Measurements from ENCODE around the gene EHD1. TPM values are rescaled to one million over a fixed set of nuclear protein-coding genes. Genes with fewer than 3 reads are reported as not detected.
A peak's percentile ranks its signal among the peaks of the same experiment; 100 is the strongest.

EHD1 gene
- total and polyA plus RNA-seq, 9 of the 15 experiments (the other 6 are each of a cell fraction or from before 2014, with no cell fraction given): 0.46 to 65.0 (median 16.4) TPM

GRCh38 chr11:64885367-64886286, 7.2 kb upstream of the EHD1 start (continued):
- peak; percentile 84 for TF ChIP-seq ELF1 (tag; IDR thresholded peaks at IDR 0.05)
- no peak for TF ChIP-seq ZBTB7A (IDR thresholded peaks at IDR 0.05; ENCODE audit: borderline replicate concordance, control insufficient read depth, low read depth, low read length)

- POLR2A ChIA-PET: interaction anchor here (1.0 to 2.2 kb wide), 2 partner anchors 14 to 33 kb away, joined by 3 to 12 read pairs; no protein-coding TSS in a partner anchor
- DNase-seq (ENCODE audit: extremely low read depth in 1 of 4, low spot score in 3 of 4) (no peak), FAIRE-seq (no peak), ATAC-seq (no peak)
- Histone ChIP-seq H3K4me2 (ENCODE audit: insufficient read depth, low read length) (no peak overlapping the region), H3K9me3 (replicated peaks; ENCODE audit: control insufficient read depth, insufficient read depth, low read depth, low read length) (no peaks in the 10 kb centered on the region), H3K4me3 (no peak overlapping the region), H3K79me2 (ENCODE audit: control insufficient read depth, insufficient read depth, low read length) (peaks cover 7% of the 10 kb centered on the region; the same call in 2 of the 3 replicates), H3K27ac (ENCODE audit: extremely low read depth, low read depth, low read length) (no peak overlapping the region), H4K20me1 (replicated peaks; ENCODE audit: control insufficient read depth, insufficient read depth, low read length) (no peaks in the 10 kb centered on the region), H3K4me1 (replicated peaks in 1 of 2; ENCODE audit: control insufficient read depth in 2 of 2, insufficient read depth in 2 of 2, low read length in 2 of 2) (peaks cover 40 to 61% of the 10 kb centered on the region in 2 experiments), H2AFZ (ENCODE audit: low read depth, low read length) (no peak overlapping the region), H3K9ac (ENCODE audit: insufficient read depth in 1 of 2, low read depth in 2 of 2, low read length in 2 of 2) (peak overlapping the region in 1 of 2 experiments; percentile 20; a peak in 1 of 4 replicates), H3K36me3 (ENCODE audit: control insufficient read depth, insufficient read depth, low read length) (no peaks in the 10 kb centered on the region), H3K27me3 (ENCODE audit: control insufficient read depth in 2 of 2, insufficient read depth in 2 of 2, low read length in 2 of 2) (no peaks in the 10 kb centered on the region), H3K9me1 (ENCODE audit: control insufficient read depth, insufficient read depth, low read length) (no peaks in the 10 kb centered on the region)
- no TSS peak for BruUV-seq (replicated peaks)
- intact Hi-C loops (cut with micrococcal nuclease) (loop anchor here (10.0 kb wide), 1 partner anchor 231 kb away; the partner anchor contains the start of genes TM7SF2 and ZNHIT2), in situ Hi-C loops (cut with MboI) (no loop called here)
- CTCF ChIA-PET (ENCODE audit: low intra/inter-chr PET ratio): no interaction called here
- 87% methylated on average over 8 of the region's 8 CpGs for WGBS (ENCODE audit: insufficient coverage, low coverage, missing lambda C conversion rate)
- TF ChIP-seq MIER1 (IDR thresholded peaks at IDR 0.05; ENCODE audit: low read depth): no peak
- TF ChIP-seq E2F6 (IDR thresholded peaks at IDR 0.05; ENCODE audit: borderline replicate concordance in 1 of 2, extremely low read depth in 1 of 2, insufficient read depth in 1 of 2, insufficient read length in 1 of 2, low read depth in 1 of 2, low read length in 1 of 2, poor library complexity in 1 of 2, severe bottlenecking in 1 of 2): no peak
- no peak for TF ChIP-seq BDP1 (IDR thresholded peaks at IDR 0.05; ENCODE audit: insufficient read depth, insufficient read length)
- no peak for TF ChIP-seq TCFL5 (CRISPR knock-in tag; conservative IDR thresholded peaks at IDR 0.05)
- TF ChIP-seq SMAD4 (CRISPR knock-in tag; conservative IDR thresholded peaks at IDR 0.05): no peak
- TF ChIP-seq STAT5B (CRISPR knock-in tag; IDR thresholded peaks at IDR 0.05): no peak
- no peak for TF ChIP-seq PCBP1 (IDR thresholded peaks at IDR 0.05; ENCODE audit: low read depth, low read length, poor library complexity, severe bottlenecking)
- TF ChIP-seq EP400 (IDR thresholded peaks at IDR 0.05): no peak
Observed at GRCh38 chr11:64884019-64884418, 5.6 kb upstream of the EHD1 start.

All from K562 (cell line).